Esophagus squamous epithelium (tissue), 4 donors: Measurements from ENCODE around the gene OR6K2.

Source experiments
- CTCF ChIP-seq, 6 experiments: fragments of 450-650 bp in 4 of 6; fragments of 200-600 bp in 2 of 6; sonication (generic) in 2 of 6; IDR thresholded peaks; one replicate each; pipeline ENCODE4 v1.5.1; 2016 to 2019; ENCODE audit warnings: antibody characterized with exemption in 6 of 6, mild to moderate bottlenecking in 4 of 6, moderate library complexity in 4 of 6
- POLR2A ChIP-seq, 4 donors: fragments of 450-650 bp; IDR thresholded peaks; one replicate each; pipeline ENCODE4 v1.6.1; 2017; ENCODE audit warnings: antibody characterized with exemption in 4 of 4, mild to moderate bottlenecking in 4 of 4, moderate library complexity in 3 of 4

GRCh38 chr1:158691907-158692306 lies 8.5 kb downstream of the OR6K2 start:
- no peak for TF ChIP-seq POLR2A (IDR thresholded peaks at IDR 0.05)
- TF ChIP-seq CTCF (IDR thresholded peaks at IDR 0.05), result no peak
